Activated CD4-positive, alpha-beta T cell treated with anti-CD3 and anti-CD28 coated beads for 4 hours (primary cell): ENCODE results near the gene TBC1D16.
A peak's percentile ranks its signal among the peaks of the same experiment; 100 is the strongest.

Experiments used
- DNase-seq, 2 donors: peaks; one replicate each; pipeline ENCODE4 v3.0.0-alpha.2; 2020

The TBC1D16 gene

GRCh38 chr17:79923974-79924638, 111.6 kb downstream of the TBC1D16 start:
- peak in 1 of 2 donors; percentile 20 for DNase-seq

- DNase-seq = no peak
Observed at GRCh38 chr17:79922798-79923197, 112.9 kb downstream of the TBC1D16 start.

GRCh38 chr17:79922116-79922601, 113.5 kb downstream of the TBC1D16 start:
- DNase-seq = no peak

GRCh38 chr17:79921411-79922115, 114.1 kb downstream of the TBC1D16 start:
- DNase-seq = no peak

- no peak for DNase-seq
Observed at GRCh38 chr17:79920751-79921410, 114.8 kb downstream of the TBC1D16 start.

- no peak for DNase-seq
Observed at GRCh38 chr17:79919862-79920720, 115.6 kb downstream of the TBC1D16 start.

GRCh38 chr17:79919164-79919585, 116.5 kb downstream of the TBC1D16 start:
- DNase-seq = no peak

- DNase-seq = no peak
Observed at GRCh38 chr17:79918581-79919163, 117.0 kb downstream of the TBC1D16 start.

GRCh38 chr17:79917902-79918484, 117.7 kb downstream of the TBC1D16 start:
- no peak for DNase-seq

- DNase-seq = no peak
Observed at GRCh38 chr17:79916991-79917901, 118.4 kb downstream of the TBC1D16 start.

- no peak for DNase-seq
Observed at GRCh38 chr17:79916506-79916905, 119.2 kb downstream of the TBC1D16 start.

GRCh38 chr17:79915850-79916430, 119.7 kb downstream of the TBC1D16 start:
- DNase-seq = peak in 1 of 2 donors; percentile 18

- no peak for DNase-seq
Observed at GRCh38 chr17:79914813-79915740, 120.6 kb downstream of the TBC1D16 start.

- DNase-seq = no peak
Observed at GRCh38 chr17:79913896-79914812, 121.5 kb downstream of the TBC1D16 start.

- no peak for DNase-seq
Observed at GRCh38 chr17:79913451-79913850, 122.2 kb downstream of the TBC1D16 start.

GRCh38 chr17:79912552-79913330, 122.9 kb downstream of the TBC1D16 start:
- DNase-seq = no peak
